HG02759 (cell line): ENCODE results near the gene FAM186B.

Experiments used
- ATAC-seq: cut with Tn5 transposase; IDR thresholded peaks from one replicate; pipeline ENCODE4 v1.9.1; 2021; ENCODE audit warnings: mild to moderate bottlenecking, moderate library complexity; ENCODE audit not compliant: unreplicated experiment

The FAM186B gene

DNA sequence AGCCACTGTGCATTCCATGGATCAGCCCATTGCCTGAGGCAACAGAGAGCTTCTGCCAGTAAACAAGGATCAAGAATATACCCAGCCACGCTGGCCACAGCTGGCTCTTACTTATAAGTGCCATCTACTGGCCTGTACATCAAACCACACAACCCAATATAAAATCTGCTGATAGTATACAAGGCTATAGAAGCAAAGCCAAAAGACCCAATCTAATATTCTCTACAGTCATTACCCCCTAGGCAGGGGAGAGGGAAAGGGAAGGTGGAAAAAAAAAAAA lies 4.4 kb upstream of the FAM186B start:
- ATAC-seq, result no peak

DNA sequence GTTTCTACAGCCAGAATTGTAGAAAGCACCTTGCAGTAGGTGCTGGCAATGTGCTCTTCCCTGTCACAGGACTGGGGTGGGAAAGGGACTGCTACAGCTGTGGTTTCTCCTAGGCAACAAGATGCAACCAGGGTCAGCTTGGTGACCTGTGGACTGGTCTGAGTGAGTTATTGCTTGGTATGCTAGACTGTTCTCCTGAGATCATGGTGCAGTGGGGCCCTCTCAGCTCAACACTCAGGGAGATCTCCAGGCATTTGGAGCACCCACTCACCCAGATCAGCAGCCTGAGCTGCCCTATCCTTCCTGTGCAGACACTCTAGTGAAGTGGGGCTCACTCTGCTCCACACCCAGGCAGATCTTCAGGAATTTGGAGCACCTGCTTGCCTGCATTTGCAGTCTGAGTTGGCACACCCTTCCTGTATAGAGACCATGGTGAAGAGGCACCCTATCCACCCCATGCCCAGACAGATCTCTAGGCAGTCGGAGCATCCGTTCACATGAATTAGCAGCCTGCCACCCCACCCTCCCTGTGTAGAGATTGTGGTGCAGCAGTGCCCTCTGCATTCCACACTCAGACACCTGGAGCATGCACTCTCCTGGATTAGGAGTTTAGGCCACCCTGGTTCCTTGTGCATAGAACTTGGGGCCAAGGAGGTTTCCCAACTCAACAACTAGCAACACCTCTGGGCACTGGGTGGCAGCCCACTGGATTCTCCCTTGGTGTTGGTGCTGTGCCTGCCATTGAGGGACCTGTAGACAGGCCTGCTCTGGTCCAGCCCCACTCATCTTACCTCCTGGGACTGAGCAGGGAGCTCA lies 3.8 kb upstream of the FAM186B start:
- ATAC-seq, result no peak

DNA sequence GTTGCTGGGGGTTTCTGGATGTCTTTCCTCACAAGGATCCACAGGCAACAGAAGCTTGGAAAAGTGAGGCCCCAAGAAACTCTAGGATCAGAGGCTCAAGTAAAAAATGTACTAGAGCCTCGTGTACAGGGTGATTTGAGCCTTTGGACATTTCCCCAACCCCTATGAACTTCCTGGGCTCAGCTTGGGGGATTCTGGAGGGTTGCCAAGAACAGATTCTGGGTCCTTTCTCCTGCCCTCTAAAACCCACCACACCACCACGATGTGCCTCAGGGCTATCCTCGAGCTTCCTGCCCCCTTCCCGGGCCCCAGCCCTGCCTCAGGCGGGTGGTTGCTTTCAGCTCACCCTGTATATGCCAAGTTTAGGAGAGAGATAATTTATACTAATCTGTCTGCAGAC lies 583 bp downstream of the FAM186B start:
- ATAC-seq, result no peak

DNA sequence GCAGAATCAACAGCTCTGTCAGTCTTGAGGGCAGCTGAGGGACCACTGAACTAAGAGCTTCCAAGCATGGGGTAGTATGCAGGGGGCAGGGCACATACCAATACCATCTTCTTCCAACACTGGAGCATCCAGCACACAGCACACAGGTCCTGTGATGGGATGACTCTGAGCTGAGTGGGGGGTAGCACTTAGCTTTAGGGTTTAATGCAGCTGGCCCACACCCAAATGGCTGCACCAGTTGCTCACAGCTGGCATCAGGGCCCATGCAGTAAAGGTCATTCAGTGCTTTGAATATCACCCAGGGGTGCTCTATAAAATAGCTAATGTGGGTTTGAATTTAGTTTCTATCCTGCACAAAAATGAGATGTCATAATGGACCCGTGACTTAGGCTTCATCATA lies 1.7 kb downstream of the FAM186B start:
- ATAC-seq, result no peak

DNA sequence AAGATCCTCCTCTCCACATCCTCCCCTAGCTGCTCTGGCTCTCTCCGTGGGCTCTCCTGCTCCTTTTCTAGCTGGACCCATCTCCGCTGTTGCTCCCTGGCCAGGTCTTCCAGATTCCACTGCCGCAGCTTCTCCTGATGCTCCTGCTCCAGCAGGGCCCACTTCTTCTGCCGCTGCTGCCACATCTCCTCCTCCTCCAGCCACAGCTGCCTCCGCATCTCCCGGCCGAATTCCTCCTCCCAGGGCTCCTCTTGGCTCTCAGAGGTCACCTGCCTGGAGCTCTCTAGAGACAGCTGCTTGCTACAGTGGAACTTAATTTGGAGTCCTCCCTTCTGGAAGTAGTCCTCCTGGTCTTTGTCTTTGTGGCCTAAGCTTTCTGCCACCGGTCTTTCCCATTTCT lies 5.5 kb downstream of the FAM186B start:
- no peak for ATAC-seq

DNA sequence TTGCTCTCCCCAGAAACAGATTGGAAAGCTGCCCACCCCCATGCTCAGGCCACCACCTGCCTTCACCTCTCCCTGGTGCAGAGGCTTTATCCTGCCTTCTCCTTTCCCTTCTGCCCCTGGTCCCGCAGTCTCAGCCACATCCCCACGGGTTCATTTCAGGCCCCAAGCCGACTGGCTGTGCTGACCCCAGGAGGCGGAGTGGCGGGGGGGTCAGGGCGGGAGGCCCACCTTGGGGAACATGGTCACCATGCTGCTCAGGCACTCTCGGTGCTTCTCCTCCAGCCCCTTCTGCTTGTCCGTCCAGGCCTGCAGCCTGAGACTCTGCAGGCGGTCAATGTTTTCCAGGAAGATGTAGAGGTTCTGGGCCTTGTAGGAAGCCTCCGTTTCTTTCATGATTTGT lies 6.9 kb downstream of the FAM186B start:
- ATAC-seq, result no peak

DNA sequence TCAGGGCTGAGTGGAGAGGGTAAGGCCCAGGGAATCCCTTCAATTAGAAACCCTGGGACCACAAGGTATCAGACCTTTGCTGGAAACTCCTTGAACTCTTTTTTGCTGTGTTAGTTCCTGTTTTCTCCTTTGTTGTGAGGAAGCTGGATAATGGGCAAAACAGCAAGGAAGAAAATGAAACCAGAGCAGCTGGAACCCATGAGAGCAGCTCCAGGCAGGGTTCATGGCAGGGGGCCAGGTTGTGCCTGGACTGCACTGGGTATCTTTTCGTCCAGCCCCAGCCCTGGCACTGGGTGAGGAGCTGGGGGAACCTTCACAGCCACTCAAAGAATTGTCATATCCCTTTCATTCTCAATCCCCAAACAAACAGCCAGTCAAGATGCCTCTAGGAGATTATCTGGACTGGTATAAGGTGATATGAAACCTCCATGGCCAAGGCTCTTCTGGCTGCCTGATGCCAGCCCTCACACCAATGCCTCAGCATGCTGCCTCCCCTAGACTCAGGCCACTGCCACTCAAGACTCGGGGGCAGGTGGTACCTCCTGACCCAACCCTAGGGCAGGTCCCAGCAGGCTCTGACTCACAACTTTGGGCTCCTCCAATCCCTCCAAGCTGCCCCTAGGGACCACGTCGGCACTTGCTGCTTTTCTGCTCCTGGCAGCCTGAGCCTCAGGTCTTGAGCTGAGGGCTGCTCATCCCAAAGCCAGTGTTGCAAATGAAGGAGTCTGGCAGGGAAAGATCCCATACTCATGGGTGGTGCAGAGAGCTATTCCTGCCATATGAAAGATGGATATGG lies 16.5 kb downstream of the FAM186B start:
- ATAC-seq, result no peak

DNA sequence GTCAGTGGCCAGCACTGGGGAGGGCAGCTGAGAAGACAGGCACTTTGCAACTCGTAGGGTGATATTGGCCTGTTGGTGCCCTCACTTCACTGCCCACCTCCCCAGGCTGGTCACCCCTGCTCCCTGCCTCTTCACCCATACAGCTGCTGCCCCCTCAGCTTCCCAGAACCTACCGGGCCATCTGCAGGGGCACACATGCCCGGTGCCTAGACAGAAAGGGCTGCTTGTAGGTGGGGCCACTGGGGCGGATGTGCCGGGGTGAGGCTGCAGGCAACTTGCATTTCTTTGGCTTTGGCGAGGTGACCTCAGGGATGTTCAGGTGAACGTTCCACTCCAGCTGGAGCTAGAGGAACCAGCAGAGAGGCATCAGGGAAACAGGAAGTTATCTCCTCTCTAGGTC lies 17.2 kb downstream of the FAM186B start:
- ATAC-seq, result no peak

DNA sequence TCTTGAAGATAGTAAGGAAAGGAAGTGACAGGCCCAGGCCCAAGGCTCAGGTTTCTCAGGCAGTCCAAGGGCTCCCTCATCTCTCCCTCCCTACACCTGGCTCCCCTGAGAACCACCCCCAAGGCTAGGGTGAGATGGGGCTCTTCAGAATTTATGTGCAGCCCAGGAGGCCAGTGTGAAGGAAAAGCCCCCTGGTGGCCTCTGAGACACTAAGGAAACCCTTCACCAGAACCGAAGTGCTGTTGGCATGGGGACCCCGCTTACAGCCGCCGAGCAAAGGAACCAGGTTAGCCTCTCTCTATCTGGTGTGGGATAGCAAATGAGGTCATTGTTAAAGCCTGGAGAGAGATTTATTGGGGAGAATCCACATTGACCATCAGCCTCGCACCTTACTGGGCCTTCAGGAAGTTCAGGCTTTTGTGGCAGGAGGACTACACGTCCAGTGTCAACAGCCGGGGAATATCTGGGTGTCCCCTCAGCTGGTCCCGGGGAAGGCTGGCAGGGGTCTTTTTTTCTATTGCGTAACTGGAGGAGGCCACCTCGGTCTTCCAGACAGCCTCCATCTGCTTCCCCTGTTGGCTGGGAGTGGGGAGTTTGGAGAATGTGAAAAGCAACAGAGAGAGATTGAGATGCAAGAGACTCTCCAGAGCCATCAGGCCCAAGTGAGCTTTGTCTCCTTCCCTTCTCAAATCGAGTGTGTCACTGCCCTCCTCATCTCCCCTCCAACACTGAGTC lies 18.1 kb downstream of the FAM186B start:
- no peak for ATAC-seq

DNA sequence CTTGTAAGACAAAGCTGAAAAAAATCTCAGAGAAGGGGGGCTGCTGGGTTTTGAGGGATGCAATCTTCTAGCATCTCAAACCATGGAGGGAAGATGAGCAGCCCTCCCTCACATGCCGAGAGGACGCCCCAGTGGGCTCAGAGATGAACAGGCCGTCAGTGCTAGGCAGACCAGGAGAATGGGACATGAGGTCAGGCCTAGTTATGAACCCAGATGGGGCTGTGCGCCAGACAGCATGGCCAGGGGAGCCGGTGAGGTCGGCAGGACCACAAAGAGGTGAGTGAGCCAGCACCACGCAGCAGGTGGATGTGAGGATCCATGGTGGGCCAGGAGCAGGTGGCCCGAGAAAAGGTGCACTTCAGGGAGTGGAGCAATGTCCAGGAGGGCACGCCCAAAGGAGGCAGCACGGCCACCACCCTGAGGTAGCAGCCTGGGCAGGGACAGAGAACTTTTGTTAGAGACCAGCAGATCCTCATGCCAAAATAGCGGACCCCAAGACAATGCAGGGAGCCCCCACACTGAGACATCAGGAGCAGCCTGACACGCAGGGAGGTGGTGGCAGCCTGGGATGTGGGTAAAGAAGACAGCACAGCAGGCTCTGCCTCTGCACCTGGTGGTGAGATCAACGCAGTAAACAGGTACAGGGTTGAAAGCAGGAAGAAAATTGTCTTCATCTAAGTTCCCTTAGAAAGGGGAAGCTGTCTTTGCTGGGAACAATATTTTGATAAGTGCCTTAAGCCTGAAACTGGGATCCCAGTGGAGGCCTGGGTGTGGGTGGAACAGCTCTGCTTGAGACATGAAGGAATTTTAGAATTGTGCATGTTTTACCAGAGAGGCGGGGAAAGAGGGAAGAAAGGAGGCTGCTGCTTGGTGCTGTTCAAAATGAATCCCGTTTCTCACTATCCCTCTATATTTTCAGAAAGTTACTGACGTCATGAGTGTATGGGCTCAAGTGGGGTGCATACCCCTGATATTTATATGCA lies 19.7 kb downstream of the FAM186B start:
- ATAC-seq, result no peak

DNA sequence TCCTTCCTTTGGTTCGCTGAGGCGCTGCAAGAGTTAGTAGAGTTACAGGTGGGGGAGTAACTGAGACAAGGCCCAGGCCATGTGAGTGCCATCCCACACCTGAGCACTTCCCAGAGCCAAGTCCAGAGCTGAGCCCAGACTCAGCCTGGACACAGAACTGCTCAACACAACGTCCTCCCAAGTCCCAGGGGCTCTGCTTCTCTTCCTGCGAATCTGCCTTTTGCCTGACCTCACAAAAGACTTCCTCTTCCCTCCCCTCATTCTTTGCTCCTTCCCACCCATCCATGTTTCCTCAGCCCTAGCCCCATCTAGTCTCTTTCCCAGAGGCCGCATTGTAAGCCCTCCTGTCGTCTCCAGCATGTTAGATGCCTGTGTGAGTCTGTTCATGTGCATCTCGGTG lies 20.8 kb downstream of the FAM186B start:
- ATAC-seq, result no peak

DNA sequence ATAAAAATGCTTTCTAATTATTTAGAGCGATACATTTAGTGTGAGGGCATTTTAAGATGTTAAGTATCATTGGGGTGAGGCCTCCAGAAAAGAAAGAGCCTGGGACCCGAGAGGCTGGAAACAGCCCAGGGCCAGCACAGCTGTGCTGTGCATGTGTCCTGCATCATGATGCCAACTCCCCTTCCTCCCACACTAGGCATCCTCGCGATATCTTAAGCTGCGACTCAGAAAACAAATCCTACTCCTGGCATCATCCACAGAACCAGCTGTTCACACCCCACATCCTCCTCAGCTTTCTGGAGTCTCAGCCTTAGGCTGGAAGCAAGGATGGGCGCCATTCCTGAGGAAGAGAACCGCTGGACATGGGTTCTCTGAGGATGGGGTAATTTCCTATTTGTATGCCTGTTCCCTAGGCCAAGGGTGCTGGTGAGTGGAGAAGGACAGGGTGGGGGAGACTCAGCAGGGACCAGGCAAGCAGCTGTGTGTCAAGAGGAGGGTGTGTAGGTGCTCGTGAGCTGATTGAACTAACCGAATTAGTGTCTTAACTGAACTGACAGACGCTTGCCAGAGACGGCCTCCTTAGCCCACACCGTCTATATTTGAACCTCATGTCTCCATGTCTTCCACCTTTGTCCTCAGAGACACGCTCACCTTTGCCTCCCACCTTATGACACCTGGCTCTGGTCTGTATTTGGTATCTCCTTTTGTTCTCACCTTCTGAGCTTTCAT lies 21.9 kb downstream of the FAM186B start:
- ATAC-seq, result no peak

DNA sequence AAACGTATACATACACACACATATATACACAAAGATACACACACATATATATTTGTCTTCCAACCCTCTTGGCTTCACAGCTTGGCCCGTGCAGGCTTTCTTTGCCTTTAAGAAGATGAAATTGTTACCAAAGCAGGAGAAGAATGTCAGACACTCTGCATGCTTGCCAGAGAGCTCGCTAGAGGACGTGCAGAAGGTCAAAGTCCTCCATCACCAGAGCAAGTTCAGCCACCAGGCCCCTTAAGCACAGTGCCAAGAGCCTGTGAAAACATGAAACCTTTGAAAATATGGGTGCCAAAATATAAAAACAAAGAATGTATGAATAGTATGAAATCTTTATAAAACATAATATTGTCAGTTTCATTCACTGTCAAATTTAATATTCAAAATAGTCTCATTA lies 22.6 kb downstream of the FAM186B start:
- ATAC-seq, result no peak

DNA sequence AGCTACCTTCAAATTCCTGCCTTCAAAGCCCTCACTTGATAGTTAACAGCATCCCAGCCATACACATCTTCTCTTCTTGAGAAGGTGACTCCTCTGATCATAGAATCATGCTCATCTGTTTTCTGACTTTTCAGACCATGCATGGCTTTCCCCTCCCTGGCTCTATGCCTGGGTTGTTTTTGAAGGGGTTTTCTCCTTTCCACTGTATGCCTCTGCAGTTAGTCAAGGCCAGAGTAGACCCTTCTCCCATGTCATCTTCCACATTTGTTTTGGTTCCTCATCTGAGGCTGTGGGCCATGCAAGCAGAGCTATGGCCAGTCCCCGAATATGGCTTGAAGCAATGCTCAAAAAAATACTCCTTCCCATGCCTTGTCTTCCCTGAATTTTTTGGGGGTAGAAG lies 23.2 kb downstream of the FAM186B start:
- ATAC-seq, result no peak

DNA sequence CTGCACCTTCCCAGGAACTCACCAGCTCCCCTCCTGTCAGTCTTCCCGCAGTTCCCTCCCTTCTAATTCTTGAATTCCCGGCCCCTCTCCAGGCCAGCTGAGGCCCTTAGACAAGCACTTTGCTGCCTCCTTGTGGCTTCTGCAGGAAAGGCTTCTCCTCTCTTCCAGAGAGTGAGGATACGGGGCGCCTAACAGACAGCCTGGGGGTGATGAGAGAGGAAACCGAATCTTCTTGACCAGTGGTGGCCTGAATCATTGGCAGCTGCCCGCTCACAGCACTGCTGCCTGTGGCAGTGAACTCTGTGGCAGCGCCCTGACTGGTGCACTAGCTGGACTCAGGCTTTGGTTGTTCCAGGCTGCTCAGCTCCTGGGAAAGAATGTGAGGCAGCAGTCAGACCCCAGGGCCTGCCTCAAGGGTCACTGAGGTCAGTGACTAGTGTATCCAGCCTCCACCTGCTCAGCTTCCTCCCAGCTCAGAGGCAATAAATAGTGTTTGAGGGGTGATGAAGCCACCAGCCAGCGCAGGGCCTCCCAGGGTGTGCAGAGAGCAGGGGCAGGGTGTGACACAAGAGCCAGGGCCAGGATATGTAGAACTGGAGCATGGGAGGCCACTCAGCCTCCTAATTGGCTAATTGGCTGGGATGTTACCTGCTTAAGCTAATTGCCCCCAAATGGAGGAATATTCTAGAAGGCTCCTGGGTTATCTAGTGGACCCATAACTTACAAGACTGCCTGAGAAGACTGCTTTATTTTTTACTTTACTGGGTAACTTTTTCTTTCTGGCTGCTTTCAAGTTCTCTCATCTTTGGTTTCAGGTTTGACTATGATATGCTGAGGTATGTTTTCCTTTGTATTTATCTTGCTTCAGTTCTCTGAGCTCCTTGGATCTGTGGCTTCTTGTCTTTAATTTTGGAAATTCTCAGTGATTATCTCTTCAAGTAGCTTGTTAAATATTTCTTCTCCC lies 24.6 kb downstream of the FAM186B start:
- ATAC-seq, result no peak

DNA sequence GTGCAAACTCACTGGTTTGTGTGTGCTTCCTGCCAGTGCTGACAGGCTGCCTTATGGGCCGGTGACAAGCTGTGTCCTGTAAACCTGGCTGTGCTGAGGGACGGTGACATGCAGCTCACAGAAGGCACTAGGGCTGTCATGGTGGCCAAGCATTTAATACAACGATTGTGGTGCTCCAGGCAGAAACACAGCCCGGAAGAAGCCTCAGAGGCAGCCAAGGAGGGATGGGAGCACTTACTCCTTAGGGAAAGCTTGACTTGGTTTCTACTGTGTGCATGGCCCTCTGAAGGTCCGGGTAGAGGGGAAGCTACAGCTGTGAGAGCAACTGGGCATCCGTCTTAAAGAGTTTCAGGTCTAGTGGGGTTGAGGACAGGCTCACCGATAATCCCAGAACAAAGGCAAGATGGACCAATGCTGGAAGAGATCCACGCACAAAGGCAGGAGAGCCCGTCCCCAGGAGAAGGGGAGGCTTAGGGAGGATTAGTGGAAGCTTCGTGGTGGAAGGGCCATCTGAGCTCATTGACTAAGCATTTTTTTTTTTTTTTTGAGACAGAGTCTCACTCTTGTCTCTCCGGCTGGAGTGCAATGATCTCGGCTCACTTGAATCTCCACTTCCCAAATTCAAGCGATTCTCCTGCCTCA lies 26.8 kb downstream of the FAM186B start:
- ATAC-seq, result no peak

DNA sequence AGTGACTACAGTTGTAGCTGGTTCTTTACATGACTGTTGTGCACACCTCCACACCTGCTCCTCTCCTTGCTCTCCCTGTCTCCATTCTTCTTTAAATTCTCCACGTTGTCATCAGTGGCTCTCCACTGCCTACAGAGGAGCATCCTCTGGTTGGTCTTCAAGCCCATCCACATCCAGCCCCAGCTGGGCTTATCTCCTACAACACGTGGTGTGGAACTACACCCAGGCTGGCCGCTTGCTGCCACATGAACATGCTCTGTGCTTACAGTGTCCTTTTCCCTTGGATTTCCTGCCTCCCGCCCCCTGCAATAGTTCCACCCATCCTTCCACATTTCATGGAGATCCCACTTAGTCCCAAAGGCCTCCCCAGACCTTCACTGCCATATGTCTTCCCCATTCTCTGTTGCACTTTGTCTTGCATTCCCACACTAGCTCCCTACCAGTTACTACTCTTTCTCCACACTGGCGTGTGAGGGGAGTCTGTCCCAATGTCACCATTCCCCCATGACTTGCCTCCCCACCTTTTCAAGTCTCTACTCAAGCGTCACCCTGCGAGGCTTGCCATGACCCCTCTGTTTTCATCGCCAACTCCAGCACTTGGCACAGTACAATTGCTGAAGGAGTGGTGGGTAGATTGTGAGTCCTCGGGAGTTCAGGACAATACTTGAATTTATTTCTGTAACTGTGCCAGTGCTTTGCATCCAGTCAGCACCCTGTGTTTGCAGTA lies 27.7 kb downstream of the FAM186B start:
- no peak for ATAC-seq
